ENCODE results near the gene RALGPS1.

The RALGPS1 gene

DNA sequence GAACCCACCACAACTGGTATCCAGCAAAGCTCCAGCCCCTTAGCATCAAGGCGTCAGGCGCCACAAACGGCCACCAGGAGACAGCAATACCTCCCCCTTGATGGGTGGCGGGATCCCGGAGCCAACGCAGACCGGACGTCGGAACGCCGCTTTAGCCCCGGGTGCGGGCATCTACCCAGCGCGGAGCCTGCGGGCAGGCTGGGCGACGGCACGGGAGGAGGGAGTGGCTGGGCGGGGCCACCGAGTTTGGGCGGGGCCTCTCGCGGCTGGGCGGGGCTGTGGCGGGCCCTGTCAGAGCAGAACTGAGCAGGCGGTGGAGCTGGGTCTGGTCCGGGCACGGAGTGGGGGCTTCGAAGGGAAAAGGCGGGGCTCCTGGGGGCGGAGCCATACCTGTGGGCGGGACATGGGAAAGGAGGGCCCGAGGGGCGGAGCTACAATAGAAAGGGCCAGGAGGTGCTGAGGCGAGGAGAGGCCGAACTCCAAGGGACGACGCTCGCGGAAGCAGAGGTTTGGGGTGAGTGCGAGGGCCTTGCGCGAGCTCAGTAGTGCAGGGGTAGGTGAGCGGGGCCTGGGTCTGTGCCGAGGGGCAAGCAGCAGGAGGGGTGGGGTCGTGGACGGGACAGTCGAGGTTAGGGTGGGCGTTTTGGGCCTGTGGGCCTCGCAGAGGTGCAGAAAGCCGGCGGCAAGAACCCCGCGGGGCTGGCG lies 309.7 kb downstream of the RALGPS1 start:
- DNase-seq (ENCODE audit: low spot score), result peak; percentile 53

DNA sequence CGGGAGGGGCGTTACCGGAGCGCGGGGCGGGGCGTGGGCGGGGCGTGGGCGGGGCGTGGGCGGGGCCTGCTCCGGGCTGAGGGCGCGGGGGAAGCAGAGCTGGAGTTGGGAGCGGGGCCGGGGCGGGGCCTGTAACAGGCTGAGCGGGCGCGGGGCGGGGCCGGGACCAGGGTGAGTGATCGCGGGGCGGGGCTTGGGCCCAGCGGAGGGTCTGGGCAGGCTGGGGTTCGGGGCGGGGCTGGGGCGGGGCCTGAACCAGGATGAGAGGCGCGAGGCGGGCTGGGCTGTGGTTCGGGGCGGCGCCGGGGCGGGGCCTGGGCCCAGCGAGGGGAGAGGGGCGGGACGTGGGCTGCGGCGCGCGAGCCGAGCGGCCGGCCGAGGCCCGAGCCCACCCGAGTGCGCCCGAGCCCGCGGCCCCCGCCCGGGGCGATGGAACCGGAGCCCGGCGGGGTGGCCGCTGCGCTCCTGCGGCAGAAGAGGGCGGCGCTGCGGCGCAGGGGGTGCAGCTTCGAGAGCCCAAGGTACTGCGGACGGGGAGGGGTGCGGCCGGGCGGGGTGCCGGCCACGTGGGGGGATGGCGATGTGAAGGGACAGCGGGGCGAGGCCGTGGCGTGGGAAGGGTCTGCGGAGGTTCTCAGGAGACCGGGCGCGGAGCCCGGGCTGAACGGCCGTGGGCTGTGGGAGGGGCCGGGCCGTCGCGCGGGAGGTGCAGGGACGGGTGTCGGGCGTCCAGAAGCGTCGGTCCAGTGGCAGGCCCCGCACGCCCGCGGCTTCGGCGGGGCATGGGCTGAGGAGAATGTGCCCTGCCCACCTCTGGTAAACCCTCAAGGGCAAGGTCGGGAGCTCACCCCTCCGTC lies 310.5 kb downstream of the RALGPS1 start:
- peak; percentile 83 for DNase-seq (ENCODE audit: low spot score)

DNA sequence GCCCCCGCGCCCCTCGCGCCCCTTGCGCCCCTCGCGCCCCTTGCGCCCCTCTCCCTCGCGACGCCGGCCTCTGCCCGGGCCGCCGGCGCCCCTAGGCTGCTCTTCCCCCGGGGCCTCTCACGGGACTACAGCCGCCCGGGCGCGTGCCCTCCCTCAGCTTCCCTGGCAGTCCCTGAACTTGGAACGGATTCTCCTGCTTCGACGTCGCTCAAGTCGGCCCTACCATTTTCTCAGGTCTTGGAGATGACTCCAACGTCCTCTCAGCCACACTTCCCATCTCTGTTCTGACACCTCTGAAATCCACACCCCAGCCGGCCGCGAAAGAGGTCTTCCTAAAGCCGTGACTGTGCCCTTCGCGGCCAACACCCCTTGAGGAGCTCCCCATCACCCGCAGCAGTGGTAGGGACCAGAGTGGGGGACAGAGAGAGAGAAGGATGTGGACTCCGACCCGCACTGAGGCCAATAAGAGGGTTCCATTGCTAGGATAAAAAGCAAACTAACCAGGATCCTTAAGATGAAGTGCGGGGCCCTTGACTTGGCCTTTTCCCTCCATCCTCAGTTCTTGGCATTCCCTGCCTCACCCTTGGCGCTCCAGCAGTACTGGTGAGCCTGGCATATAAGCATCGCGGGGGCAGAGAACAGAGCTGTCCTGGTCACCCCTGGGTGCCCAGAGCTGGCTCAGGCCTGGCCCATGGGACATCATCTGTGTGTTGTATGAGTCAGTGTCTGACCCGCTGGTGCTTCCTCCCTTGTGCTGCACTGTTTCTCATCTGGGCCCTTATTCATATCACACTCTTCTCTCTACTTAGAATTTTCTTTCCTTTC lies 311.4 kb downstream of the RALGPS1 start:
- no peak for DNase-seq (ENCODE audit: low spot score)

DNA sequence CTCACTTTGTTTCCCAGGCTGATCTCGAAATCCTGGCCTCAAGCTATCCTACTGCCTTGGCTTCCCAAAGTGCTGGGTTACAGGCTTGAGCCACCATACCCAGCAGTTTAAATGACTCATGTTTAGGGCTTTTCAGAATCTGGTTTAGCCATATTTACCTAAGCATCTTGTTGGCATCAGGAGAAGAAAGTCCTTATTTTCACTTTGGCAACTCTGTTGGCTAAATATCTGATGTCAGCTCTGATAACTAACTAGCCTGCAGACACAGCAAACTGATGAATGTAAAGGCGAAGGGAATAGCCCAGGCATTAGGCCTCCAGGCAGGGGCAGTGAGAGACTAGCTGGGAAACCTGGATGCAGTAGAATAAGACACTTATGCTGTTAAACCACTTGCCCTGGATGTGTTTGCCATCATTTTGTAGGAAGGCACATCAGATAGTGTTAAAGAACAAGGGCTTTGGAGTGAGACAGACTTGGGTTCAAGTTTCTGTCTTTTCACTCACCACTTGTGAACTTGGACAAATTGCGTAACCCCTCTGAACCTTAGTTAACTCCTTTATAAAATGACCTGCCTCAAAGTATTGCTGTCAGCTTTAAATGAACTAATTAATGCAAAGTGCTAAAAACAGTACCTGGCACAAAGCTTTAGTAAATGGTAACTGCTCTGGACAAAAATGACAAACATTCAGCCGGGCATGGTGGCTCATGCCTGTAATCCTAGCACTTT lies 315.3 kb downstream of the RALGPS1 start:
- DNase-seq (ENCODE audit: low spot score), result no peak

DNA sequence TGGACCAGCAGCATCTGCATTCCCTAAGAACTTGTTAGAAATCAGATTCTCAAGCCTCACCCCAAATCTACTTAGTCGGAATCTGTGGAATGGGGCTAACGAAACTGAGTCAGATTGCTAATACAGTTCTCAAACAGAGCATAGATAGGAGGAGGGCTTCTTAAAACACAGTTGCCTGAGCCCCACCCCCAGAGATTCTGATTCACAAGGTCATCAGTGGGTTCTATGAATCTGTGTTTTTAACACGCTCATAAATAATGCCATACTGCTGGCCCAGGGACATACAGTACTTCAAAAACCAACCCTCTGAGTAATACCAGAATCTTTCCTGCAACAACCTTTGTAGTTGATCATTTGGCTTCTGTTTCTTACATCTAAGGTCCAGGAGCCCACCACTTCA lies 317.1 kb downstream of the RALGPS1 start:
- no peak for DNase-seq (ENCODE audit: low spot score)

DNA sequence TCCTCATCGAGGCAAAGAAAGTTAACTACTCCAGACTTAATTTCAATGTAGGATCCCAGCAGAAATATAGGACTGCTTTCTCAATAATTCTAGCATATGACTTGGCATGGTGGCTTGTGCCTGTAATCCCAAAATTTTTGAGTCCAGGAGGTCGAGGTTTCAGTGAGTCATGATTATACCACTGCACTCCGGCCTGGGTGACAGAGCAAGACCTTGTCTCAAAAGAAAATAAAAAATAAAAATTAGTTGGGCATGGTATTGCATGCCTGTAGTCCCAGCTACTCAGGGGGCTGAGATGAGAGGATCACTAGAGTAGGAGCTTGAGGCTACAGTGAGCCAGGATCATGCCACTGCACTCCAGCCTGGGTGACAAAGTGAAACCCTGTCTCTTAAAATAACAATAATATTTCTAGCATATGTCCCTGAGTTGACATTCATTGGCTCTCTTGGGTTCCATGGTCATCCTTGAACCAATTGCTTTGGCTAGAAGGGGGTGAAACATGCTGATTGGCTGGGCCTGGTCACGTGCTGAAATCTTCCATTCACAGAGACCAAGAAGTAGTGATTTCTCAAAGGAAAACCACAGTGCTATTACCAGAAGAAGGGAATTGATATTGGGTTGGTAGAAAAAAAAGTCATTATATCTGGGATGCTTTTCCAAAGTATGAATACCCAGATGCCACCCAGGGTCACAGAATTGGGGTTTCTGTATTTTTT lies 318.4 kb downstream of the RALGPS1 start:
- no peak for DNase-seq (ENCODE audit: low spot score)

DNA sequence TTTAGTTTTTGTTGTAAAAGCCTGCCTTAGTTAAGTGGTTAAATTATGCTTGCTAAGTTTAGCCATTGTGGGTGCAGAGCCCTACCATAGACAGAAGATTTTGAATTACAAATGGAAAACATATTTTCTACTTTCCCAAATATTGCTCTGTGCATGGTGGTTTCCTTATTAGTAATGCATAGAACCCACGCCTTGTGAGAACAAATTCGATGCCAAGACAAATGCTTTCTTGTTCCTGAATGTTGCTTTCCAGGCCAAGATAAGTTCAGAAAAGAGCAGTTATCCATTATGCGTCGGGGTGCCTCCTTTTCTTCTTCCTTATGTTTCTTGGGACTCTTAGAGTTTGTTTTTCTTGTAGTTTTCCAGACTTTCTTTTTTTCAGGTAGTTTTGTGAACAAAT lies 319.0 kb downstream of the RALGPS1 start:
- no peak for DNase-seq (ENCODE audit: low spot score)

DNA sequence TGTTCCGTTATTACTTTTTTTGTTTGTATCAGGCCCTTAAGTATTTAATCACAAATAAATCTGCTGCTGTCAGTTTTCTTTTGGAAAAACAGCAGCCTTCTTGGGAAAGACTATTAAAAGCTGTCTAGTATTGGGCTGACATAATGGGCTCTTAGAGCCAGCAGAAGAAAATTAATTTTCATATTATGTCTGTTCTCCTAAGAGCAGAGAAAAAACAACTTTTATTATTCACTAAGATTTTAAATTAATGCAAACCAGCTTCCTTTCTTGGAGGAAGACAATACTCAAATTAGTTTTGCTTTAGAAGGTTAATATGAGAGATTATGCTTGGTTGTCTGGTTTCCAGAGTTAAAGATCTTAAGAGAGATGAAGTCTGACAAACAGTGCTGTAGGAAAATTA lies 319.4 kb downstream of the RALGPS1 start:
- no peak for DNase-seq (ENCODE audit: low spot score)

DNA sequence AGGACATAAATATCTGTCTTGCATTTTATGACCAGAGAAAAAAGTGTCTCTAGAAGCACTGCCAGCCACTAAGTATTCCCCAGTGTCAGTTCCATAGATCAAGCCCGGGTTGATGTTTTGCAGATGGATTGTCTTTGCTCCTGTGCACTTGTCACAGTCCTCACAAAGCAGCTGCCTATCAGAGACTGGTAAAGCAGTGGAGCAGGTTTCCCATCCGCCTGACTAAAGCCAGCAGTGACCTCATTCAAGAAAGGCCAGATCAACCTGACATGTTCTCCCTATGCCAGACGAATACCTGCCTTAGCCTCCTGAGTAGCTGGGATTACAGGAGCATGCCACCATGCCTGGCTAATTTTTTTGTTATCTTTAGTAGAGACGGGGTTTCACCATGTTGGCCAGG lies 323.2 kb downstream of the RALGPS1 start:
- DNase-seq (ENCODE audit: low spot score), result no peak

DNA sequence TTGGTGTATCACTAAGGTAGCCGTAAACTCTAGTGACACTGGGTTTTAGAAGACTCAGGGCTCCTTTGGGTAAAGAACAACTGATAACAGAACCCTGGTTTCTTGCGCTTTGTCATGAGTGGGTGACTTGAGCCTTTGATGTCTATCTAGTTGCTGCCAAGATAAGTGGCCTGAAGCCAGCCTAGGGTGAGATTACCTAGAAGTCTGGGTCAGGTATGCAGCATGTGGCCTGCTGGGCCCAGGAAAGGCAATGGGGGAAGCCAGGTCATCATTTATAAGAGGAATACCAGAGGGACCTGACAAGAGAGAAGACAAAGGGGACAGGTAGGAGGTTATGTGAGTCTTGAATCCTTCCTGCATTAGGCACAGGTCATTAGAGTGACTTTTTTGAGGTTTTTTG lies 326.8 kb downstream of the RALGPS1 start:
- DNase-seq (ENCODE audit: low spot score), result no peak

DNA sequence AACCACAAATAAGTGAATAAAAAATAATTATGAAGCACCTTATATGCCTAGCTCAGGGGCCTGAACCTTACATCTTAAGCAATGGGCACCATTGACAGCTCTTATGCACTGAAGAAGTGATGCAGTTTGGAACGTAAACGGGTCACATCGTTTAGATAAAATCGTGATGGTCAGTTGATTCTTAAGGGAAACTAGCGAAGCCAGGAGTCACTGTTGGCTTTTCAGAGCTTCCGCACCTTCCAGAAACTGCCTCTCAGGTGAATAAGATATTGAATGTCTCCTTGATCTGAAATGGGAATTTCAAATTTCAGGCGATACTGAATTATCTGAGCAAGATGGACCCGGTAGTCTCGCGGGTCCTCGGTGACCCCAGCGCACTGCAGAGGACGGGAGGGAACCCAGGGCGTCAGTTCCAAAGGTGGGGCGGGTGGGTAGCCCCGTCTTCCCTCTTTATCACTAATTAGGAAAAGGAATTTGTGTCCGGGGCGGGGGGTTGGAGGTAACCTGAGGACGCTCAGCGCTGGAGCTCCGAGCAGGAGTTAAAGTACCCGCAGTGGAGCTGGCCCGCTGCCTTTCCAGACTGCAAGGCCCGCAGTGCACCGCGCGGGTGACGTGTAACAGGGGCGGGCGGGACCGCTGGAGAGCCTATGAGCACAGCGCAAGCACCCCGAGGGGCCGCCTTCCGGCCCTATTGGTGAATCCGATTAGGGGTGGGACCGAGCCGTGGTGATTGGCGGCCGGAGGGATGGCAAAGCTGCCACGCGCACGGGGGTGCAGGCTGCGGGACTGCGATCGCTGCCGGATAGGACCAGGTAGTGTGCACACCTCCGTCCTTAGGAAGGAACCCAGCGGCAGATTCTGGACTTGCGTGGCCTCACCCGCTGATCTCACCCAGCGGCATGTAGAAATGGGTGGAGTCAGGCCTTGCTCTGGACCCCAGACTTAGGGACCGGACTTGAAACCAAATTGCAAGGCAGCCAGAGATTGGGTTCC lies 330.3 kb downstream of the RALGPS1 start:
- peak; percentile 91 for DNase-seq (ENCODE audit: low spot score)

DNA sequence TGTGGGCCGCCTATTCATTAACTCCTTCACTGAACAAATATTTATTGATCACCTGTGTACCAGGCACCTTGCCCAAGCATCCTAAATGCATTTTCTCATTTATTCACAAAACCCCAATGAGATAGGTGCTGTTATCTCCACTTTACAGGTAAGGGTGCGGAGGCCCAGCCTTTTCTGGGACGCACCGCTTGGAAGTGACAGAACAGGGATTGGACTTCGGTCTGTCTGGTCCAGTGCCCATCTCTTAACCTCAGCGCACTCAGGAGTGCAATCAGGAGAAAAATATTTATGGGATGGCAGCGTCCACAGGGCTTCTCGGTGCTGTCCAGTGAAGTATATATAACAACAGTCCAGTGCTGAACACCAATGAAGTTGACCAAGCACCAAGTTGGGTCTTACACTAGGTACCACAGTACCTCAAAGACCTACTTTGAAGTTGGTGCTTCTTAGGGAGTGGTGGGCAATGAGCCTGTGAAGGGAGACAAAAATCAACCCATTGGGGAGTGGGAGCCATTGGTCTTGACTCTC lies 331.1 kb downstream of the RALGPS1 start:
- no peak for DNase-seq (ENCODE audit: low spot score)

DNA sequence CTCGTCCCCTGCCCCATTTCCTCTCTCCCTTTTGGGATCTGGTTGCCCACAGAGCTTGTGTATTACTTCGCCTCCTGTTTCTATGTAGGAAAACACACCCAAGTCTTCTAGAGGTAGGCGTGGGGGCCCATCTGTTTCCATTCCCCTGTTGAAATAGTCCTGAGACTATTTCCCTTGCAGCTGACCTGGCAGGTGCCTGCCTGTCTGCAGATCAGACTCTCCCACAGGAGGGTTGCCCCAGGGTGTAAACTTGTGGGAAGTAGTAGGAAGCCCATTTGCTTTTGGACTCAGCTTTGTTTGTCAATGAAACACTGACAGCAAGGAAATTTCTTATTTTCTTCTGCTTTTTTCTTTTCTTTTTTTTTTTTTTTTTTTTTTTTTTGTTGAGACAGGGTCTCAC lies 333.7 kb downstream of the RALGPS1 start:
- DNase-seq (ENCODE audit: low spot score), result no peak

DNA sequence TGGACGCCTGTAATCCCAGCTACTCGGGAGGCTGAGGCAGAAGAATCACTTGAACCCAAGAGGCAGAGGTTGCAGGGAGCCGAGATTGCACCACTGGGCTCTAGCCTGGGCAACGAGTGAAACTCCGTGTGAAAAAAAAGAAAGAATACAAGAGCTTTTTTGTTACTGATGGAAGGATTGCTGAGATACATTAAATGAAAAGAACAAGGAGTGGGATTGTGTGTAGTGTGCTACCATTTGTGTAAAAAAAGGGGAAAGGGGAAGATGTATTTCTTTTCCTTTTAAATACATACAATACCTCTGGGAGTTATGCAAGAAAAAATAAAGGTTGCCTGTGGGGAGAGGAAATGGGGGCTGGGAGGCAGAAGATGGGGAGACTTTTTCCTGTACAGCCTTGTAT lies 335.3 kb downstream of the RALGPS1 start:
- no peak for DNase-seq (ENCODE audit: low spot score)

DNA sequence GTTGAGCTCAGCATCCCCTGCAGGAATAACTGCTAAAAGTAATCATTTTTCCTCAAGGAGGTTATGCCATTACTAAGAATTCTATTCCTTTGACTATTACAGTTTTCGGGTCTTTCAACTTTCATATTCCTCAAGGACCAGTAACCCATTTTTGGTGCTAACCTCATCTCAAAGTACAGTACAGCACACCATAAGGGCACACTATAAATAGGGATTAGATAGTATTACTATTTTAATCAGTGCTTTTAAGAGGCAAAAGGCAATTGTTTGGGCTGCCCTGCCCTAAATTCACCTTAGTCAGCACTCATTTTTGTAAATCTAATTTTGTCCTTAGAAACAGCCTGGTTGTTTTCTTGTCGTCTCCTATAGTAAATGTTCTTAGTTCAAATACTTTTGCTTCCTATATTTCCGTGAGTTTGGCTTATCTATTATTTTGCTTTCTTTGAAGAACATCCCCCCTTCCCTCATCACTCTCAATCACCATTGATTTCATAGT lies 336.4 kb downstream of the RALGPS1 start:
- no peak for DNase-seq (ENCODE audit: low spot score)

DNA sequence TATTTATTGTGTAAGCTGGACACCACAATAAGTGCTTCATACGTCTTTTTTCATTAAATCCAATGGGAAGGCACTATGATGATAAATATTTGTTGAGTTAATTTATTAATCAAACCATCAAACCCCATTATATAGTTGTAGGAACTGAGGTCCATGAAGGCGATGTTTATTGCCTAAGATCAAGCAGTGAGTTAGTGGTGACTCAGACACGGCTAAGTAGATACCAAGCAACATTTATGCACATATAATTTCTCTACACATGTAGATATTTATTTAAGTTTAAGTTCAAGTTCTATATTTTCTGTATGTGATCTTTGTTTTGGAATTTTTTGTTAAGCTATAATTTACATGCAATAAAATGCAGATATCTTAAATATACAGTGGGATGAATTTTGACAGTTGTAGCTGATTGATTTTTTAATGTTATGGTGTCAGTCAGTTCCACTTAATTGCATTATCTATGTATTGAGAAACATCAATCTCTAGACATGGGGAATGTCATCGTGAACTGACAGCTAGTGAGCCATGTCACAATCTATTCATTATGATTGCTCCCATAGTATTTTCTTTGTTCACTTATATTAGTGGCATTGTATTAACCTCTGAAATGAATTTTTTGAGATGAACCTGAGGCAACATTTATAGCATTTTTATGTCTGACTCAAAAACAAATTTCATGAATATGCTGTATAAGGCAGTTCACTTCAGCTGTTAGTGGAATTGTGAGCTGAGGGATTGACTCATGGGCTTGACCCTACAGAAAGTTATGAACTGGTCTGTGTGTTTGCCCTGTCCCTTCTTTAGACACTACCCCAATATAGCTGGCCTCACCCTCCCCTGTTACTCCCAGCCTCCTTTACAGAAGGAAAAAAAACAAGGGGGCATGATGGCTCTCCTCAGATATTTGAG lies 338.1 kb downstream of the RALGPS1 start:
- no peak for DNase-seq (ENCODE audit: low spot score)

DNA sequence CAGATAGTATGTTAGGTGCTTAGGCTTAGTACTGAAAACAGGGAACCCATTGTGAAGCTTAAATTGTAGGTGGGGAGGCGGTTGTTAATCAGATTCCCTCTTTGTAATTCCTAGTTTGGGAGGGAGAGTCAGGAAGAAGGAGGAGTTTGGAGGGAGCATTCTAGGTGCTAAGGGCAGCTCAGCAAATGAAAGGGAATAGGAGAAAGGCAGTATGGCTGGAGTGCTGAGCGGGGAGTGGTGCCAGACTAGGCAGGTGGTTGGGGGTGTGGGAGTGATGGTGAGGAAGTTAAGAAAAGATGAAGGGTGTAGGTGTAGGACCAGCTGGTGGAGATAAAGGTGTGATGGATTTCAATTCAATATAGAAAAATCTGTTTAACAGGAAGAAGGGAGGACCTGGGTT lies 338.9 kb downstream of the RALGPS1 start:
- no peak for DNase-seq (ENCODE audit: low spot score)

DNA sequence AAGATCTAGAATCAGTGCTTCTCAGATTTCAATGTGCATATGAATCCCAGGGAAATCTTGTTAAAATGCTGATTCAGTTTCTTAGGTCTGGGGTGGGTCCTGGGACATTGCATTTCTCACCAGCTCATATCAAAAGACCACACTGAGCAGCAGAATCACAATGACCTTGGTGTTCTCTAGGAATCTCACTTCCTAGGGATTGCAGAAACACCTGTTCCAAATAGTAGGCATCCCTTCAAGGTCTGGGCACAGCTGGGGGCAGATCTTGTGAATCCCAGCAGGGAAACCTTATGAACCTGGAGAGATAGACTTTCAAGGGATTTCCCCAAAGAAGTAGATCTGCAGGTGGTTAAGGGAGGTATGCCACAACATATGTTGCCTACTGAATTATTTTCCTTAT lies 341.1 kb downstream of the RALGPS1 start:
- DNase-seq (ENCODE audit: low spot score), result no peak

DNA sequence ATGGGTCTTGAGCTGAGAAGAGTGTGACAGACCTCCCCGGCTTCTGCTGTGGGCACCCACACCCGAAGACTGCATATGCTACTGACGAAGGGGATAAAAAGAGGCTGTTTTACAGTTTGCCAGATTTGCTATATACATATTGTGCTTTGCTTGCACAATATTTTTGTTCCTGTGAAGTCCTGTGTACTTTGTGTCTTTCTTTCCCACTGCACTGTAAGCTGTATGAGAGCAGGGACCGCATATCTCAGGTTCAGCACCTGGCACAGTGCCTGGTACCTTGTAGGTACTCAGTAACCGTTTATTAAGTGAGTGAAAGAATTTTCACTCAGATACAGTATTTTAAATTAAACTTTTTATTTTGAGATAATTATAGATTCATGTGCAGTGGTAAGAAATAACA lies 341.7 kb downstream of the RALGPS1 start:
- DNase-seq (ENCODE audit: low spot score), result no peak
